ENCODE measurements around the gene SELENOP.

The SELENOP gene

DNA sequence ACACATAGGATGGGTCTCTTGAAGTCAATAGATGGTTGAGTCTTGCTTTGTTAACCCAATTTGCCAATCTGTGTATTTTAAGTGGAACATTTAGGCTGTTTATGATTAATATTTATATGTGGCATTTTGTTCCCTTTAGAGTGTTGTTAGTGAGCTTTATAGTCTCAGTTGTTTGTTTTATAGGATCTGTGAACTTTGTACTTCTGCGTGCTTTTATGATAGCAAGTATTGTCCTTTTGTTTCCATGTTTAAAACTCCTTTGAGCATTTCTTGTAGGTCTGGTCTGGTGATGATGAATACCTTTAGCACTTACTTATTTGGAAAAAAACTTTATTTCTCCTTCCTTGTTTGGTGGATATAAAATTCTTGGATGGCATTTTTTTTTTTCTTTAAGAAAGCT lies 23.8 kb downstream of the SELENOP start:
- WGBS = 100% methylated on average over 1 of the region's 1 CpG
- no peak overlapping the region for H3K4me3 ChIP-seq (ENCODE audit: low read length)
- no peak overlapping the region for H3K27ac ChIP-seq (ENCODE audit: low read depth, low read length)
- no peaks in the 10 kb centered on the region for H3K36me3 ChIP-seq (ENCODE audit: insufficient read depth, low read length)
- no peak overlapping the region for H3K9ac ChIP-seq (ENCODE audit: low read depth, low read length)
- H3K4me1 ChIP-seq (ENCODE audit: insufficient read depth, low read length) = no peaks in the 10 kb centered on the region
- H3K27me3 ChIP-seq (ENCODE audit: insufficient read depth, low read length) = no peaks in the 10 kb centered on the region
- H3K9me3 ChIP-seq (ENCODE audit: insufficient read depth, low read depth, low read length) = peaks cover 15% of the 10 kb centered on the region; the same call in 1 of the 2 replicates

GRCh38 chr5:42787073-42787472 lies 24.6 kb downstream of the SELENOP start:
- no peaks in the 10 kb centered on the region for H3K27me3 ChIP-seq (ENCODE audit: insufficient read depth, low read length)
- no peak overlapping the region for H3K27ac ChIP-seq (ENCODE audit: low read depth, low read length)
- no peaks in the 10 kb centered on the region for H3K36me3 ChIP-seq (ENCODE audit: insufficient read depth, low read length)
- H3K9me3 ChIP-seq (ENCODE audit: insufficient read depth, low read depth, low read length) = peaks cover 15% of the 10 kb centered on the region; the same call in 1 of the 2 replicates
- no peaks in the 10 kb centered on the region for H3K4me1 ChIP-seq (ENCODE audit: insufficient read depth, low read length)
- H3K4me3 ChIP-seq (ENCODE audit: low read length) = no peak overlapping the region
- H3K9ac ChIP-seq (ENCODE audit: low read depth, low read length) = no peak overlapping the region

DNA sequence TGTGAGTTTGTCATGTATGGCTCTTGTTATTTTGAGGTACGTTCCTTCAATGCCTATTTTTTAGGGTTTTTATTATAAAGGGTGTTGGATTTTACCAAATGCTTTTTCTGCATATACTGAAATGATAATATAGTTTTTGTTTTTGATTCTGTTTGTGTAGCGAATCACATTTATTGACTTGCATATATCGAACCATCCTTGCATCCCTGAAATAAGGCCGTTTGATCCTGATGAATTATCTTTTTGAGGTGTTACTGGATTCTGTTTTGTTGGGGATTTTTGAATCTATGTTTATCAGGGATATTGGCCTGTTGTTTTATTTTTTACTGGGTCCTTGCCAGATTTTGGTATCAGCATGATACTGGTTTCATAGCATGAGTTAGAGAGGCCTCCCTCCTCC lies 25.9 kb downstream of the SELENOP start:
- Histone ChIP-seq H3K36me3 (ENCODE audit: insufficient read depth, low read length) (no peaks in the 10 kb centered on the region), H3K4me3 (ENCODE audit: low read length) (no peak overlapping the region), H3K9ac (ENCODE audit: low read depth, low read length) (no peak overlapping the region), H3K4me1 (ENCODE audit: insufficient read depth, low read length) (no peaks in the 10 kb centered on the region), H3K27me3 (ENCODE audit: insufficient read depth, low read length) (no peaks in the 10 kb centered on the region), H3K27ac (ENCODE audit: low read depth, low read length) (no peak overlapping the region), H3K9me3 (ENCODE audit: insufficient read depth, low read depth, low read length) (peaks cover 15% of the 10 kb centered on the region; the same call in 1 of the 2 replicates)
- WGBS = 97% methylated on average over 4 of the region's 4 CpGs

- H3K9me3 ChIP-seq (ENCODE audit: insufficient read depth, low read depth, low read length) = peaks cover 11% of the 10 kb centered on the region; the same call in 1 of the 2 replicates
- H3K36me3 ChIP-seq (ENCODE audit: insufficient read depth, low read length) = no peaks in the 10 kb centered on the region
- H3K27ac ChIP-seq (ENCODE audit: low read depth, low read length) = no peak overlapping the region
- no peaks in the 10 kb centered on the region for H3K4me1 ChIP-seq (ENCODE audit: insufficient read depth, low read length)
- H3K27me3 ChIP-seq (ENCODE audit: insufficient read depth, low read length) = no peaks in the 10 kb centered on the region
- WGBS = 92% methylated on average over 1 of the region's 1 CpG
- no peak overlapping the region for H3K9ac ChIP-seq (ENCODE audit: low read depth, low read length)
- no peak overlapping the region for H3K4me3 ChIP-seq (ENCODE audit: low read length)
Observed at GRCh38 chr5:42784132-42784531, 27.6 kb downstream of the SELENOP start.

DNA sequence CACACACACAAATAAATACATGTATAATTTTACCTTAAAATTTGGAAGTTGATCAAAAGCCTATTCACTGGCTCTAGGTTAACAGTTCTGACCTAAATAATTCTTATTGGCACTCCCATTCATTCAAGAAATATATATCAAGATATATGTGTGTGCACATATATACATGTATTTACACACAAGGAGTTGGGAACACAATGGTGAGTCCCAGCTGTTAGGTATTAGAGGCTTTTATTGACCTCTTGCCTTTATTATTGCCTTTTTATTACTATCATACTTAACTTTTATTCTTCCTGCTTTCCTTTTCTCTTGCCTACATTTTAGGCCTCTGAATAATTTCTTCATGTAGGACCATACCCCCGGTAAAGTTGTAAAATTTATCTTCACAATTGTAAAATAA lies 30.1 kb downstream of the SELENOP start:
- H3K36me3 ChIP-seq (ENCODE audit: insufficient read depth, low read length) = no peaks in the 10 kb centered on the region
- H3K4me3 ChIP-seq (ENCODE audit: low read length) = no peak overlapping the region
- H3K4me1 ChIP-seq (ENCODE audit: insufficient read depth, low read length) = no peaks in the 10 kb centered on the region
- no peak overlapping the region for H3K27ac ChIP-seq (ENCODE audit: low read depth, low read length)
- 90% methylated on average over 1 of the region's 1 CpG for WGBS
- peaks cover 6% of the 10 kb centered on the region; the same call in 1 of the 2 replicates for H3K9me3 ChIP-seq (ENCODE audit: insufficient read depth, low read depth, low read length)
- no peaks in the 10 kb centered on the region for H3K27me3 ChIP-seq (ENCODE audit: insufficient read depth, low read length)
- no peak overlapping the region for H3K9ac ChIP-seq (ENCODE audit: low read depth, low read length)

- 100% methylated on average over 1 of the region's 1 CpG for WGBS
- no peak overlapping the region for H3K9ac ChIP-seq (ENCODE audit: low read depth, low read length)
- H3K4me3 ChIP-seq (ENCODE audit: low read length) = no peak overlapping the region
- H3K36me3 ChIP-seq (ENCODE audit: insufficient read depth, low read length) = no peaks in the 10 kb centered on the region
- H3K27me3 ChIP-seq (ENCODE audit: insufficient read depth, low read length) = no peaks in the 10 kb centered on the region
- H3K4me1 ChIP-seq (ENCODE audit: insufficient read depth, low read length) = no peaks in the 10 kb centered on the region
- H3K27ac ChIP-seq (ENCODE audit: low read depth, low read length) = no peak overlapping the region
- H3K9me3 ChIP-seq (ENCODE audit: insufficient read depth, low read depth, low read length) = no peaks in the 10 kb centered on the region
Observed at GRCh38 chr5:42779083-42779482, 32.6 kb downstream of the SELENOP start.

GRCh38 chr5:42772265-42772993 lies 39.3 kb downstream of the SELENOP start:
- WGBS = 89% methylated on average over 11 of the region's 13 CpGs
- Histone ChIP-seq H3K36me3 (ENCODE audit: insufficient read depth, low read length) (no peaks in the 10 kb centered on the region), H3K9ac (ENCODE audit: low read depth, low read length) (no peak overlapping the region), H3K27me3 (ENCODE audit: insufficient read depth, low read length) (no peaks in the 10 kb centered on the region), H3K27ac (ENCODE audit: low read depth, low read length) (no peak overlapping the region), H3K4me1 (ENCODE audit: insufficient read depth, low read length) (no peaks in the 10 kb centered on the region), H3K4me3 (ENCODE audit: low read length) (no peak overlapping the region), H3K9me3 (ENCODE audit: insufficient read depth, low read depth, low read length) (no peaks in the 10 kb centered on the region)

- Histone ChIP-seq H3K4me3 (ENCODE audit: low read length) (no peak overlapping the region), H3K9me3 (ENCODE audit: insufficient read depth, low read depth, low read length) (no peaks in the 10 kb centered on the region), H3K9ac (ENCODE audit: low read depth, low read length) (no peak overlapping the region), H3K27me3 (ENCODE audit: insufficient read depth, low read length) (no peaks in the 10 kb centered on the region), H3K27ac (ENCODE audit: low read depth, low read length) (no peak overlapping the region), H3K36me3 (ENCODE audit: insufficient read depth, low read length) (no peaks in the 10 kb centered on the region), H3K4me1 (ENCODE audit: insufficient read depth, low read length) (no peaks in the 10 kb centered on the region)
Observed at GRCh38 chr5:42770003-42770402, 41.7 kb downstream of the SELENOP start.

DNA sequence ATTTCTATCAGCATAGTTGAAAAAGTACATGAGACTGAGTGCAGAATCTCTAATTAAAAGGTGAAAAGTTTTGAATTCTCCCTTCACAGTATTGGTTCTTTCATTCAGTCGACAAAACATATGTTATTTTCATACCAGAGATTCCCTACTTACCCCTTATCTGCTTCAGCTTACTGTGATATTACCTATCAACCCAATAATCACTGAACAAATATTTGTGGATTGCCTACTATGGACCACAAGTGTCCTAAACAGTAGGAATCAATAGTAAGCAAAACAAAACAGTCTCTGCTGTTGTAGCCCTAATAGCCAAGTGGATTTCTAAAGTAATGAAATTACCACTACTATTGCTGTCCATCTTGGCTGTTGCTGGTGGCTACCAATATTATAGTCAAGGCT lies 43.6 kb downstream of the SELENOP start:
- H3K27me3 ChIP-seq (ENCODE audit: insufficient read depth, low read length) = no peaks in the 10 kb centered on the region

GRCh38 chr5:42767491-42768105 lies 44.1 kb downstream of the SELENOP start:
- Histone ChIP-seq H3K9me3 (ENCODE audit: insufficient read depth, low read depth, low read length) (no peaks in the 10 kb centered on the region), H3K9ac (ENCODE audit: low read depth, low read length) (no peak overlapping the region), H3K4me1 (ENCODE audit: insufficient read depth, low read length) (no peaks in the 10 kb centered on the region), H3K4me3 (ENCODE audit: low read length) (no peak overlapping the region), H3K36me3 (ENCODE audit: insufficient read depth, low read length) (0 out of 2 replicates have a peak, but pooled peaks cover 3% of the 10 kb centered on the region), H3K27me3 (ENCODE audit: insufficient read depth, low read length) (no peaks in the 10 kb centered on the region), H3K27ac (ENCODE audit: low read depth, low read length) (no peak overlapping the region)
- 49% methylated on average over 3 of the region's 3 CpGs for WGBS

More for the DNA sequence above, 43.6 kb downstream of the SELENOP start:
- H3K27ac ChIP-seq (ENCODE audit: low read depth, low read length) = no peak overlapping the region
- H3K9me3 ChIP-seq (ENCODE audit: insufficient read depth, low read depth, low read length) = no peaks in the 10 kb centered on the region
- no peaks in the 10 kb centered on the region for H3K4me1 ChIP-seq (ENCODE audit: insufficient read depth, low read length)
- H3K36me3 ChIP-seq (ENCODE audit: insufficient read depth, low read length) = 0 out of 2 replicates have a peak, but pooled peaks cover 3% of the 10 kb centered on the region
- no peak overlapping the region for H3K4me3 ChIP-seq (ENCODE audit: low read length)
- H3K9ac ChIP-seq (ENCODE audit: low read depth, low read length) = no peak overlapping the region
- 48% methylated on average over 1 of the region's 1 CpG for WGBS

DNA sequence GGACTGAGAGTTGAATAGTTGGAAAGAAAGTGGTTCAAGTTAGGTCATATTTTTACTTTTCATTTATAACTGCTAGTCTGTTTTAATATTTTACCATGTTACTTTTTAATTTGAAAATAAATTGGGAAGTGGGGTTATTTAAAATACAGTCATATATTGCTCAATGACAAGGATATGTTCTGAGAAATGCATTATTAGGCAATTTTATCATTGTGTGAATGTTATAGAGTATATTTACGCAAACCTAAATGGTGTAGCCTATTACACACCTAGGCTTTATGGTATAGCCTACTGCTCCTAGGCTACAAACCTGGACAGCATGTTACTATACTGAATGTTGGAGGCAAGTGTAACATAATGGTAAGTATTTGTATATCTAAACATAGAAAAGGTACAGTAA lies 49.9 kb downstream of the SELENOP start:
- WGBS = 100% methylated on average over 1 of the region's 1 CpG
- Histone ChIP-seq H3K4me1 (ENCODE audit: insufficient read depth, low read length) (peaks cover 12% of the 10 kb centered on the region; the same call in 1 of the 2 replicates), H3K27ac (ENCODE audit: low read depth, low read length) (no peak overlapping the region), H3K9ac (ENCODE audit: low read depth, low read length) (no peak overlapping the region), H3K27me3 (ENCODE audit: insufficient read depth, low read length) (no peaks in the 10 kb centered on the region), H3K36me3 (ENCODE audit: insufficient read depth, low read length) (0 out of 2 replicates have a peak, but pooled peaks cover 3% of the 10 kb centered on the region), H3K9me3 (ENCODE audit: insufficient read depth, low read depth, low read length) (no peaks in the 10 kb centered on the region), H3K4me3 (ENCODE audit: low read length) (no peak overlapping the region)
